GM12878 (cell line): ENCODE measurements around the gene GSG1L2.

Source experiments
- CHD4 ChIP-seq: fragments of 200-600 bp; sonication (generic); IDR thresholded peaks from 2 replicates; pipeline ENCODE4 v1.6.1; 2016; ENCODE audit warnings: mild to moderate bottlenecking
- CTCF ChIP-seq, 3 experiments: IDR thresholded peaks in 2 of 3; conservative IDR thresholded peaks in 1 of 3; 2 replicates each; pipeline ENCODE4 v1.5.1; 2011; ENCODE audit warnings: low read depth in 3 of 3, low read length in 3 of 3, mild to moderate bottlenecking in 3 of 3, control low read depth in 2 of 3, moderate library complexity in 2 of 3, inconsistent platforms in 1 of 3, mixed read lengths in 1 of 3; ENCODE audit not compliant: control insufficient read depth in 2 of 3, insufficient read depth in 1 of 3; ENCODE audit errors: extremely low read depth in 1 of 3
- E2F4 ChIP-seq: IDR thresholded peaks from 2 replicates; pipeline ENCODE4 v1.6.1; 2012; ENCODE audit warnings: low read depth, low read length, improper control_type of control experiment
- EP300 ChIP-seq, 2 experiments: fragments of 150-350 bp in 1 of 2; IDR thresholded peaks; 2 replicates each; pipeline ENCODE4 v1.6.1; 2011 to 2012; ENCODE audit warnings: low read depth in 2 of 2, low read length in 2 of 2, borderline replicate concordance in 1 of 2, improper control_type of control experiment in 1 of 2, inconsistent platforms in 1 of 2; ENCODE audit not compliant: control insufficient read depth in 1 of 2
- EZH2 ChIP-seq: IDR thresholded peaks from 2 replicates; pipeline ENCODE4 v1.6.1; 2012; ENCODE audit warnings: low read depth, mild to moderate bottlenecking, control low read depth, inconsistent platforms, low read length, borderline replicate concordance; ENCODE audit not compliant: control insufficient read depth
- NBN ChIP-seq: fragments of 450-650 bp; IDR thresholded peaks from 2 replicates; pipeline ENCODE4 v1.6.1; 2016
- NFXL1 ChIP-seq: fragments of 450-650 bp; IDR thresholded peaks from 2 replicates; pipeline ENCODE4 v1.6.1; 2017; ENCODE audit warnings: antibody characterized with exemption, mild to moderate bottlenecking, borderline replicate concordance
- POLR2A ChIP-seq: IDR thresholded peaks from 2 replicates; pipeline ENCODE4 v1.6.1; 2011; ENCODE audit warnings: low read depth, mild to moderate bottlenecking, low read length
- POLR2AphosphoS5 ChIP-seq: IDR thresholded peaks from 2 replicates; pipeline ENCODE4 v1.6.1; 2011; ENCODE audit warnings: mild to moderate bottlenecking, low read length, inconsistent platforms
- RELA ChIP-seq: fragments of 450-650 bp; IDR thresholded peaks from 2 replicates; pipeline ENCODE4 v1.8.0; 2014; ENCODE audit warnings: borderline replicate concordance; ENCODE audit not compliant: partially characterized antibody
- TAF1 ChIP-seq: IDR thresholded peaks from 2 replicates; pipeline ENCODE4 v1.6.1; 2011; ENCODE audit warnings: mild to moderate bottlenecking, low read depth, low read length, borderline replicate concordance
- YY1 ChIP-seq: IDR thresholded peaks from 2 replicates; pipeline ENCODE4 v1.6.1; 2011; ENCODE audit warnings: low read depth, mild to moderate bottlenecking, low read length

- TF ChIP-seq TAF1 (no peak), EP300 (IDR thresholded peaks at IDR 0.05; ENCODE audit: borderline replicate concordance in 1 of 2, control insufficient read depth in 1 of 2, low read depth in 2 of 2, low read length in 2 of 2) (no peak), YY1 (no peak), CTCF (IDR thresholded peaks at IDR 0.05 in 2 of 3, conservative IDR thresholded peaks at IDR 0.05 in 1 of 3; ENCODE audit: control insufficient read depth in 2 of 3, extremely low read depth in 1 of 3, insufficient read depth in 1 of 3, low read depth in 3 of 3, low read length in 3 of 3) (no peak), CHD4 (no peak), EZH2 (no peak), E2F4 (no peak), POLR2AphosphoS5 (no peak), NFXL1 (no peak), POLR2A (no peak), NBN (no peak), RELA (no peak)
These were observed 17.6 kb upstream of the GSG1L2 start for GRCh38 chr17:9839433-9839832.
